SU-DHL-6 (cell line): ENCODE measurements around the gene TRIM7.

Source experiments
- H2AFZ ChIP-seq: fragments of 200-600 bp; sonication (generic); 2 replicates; pipeline ENCODE4 v1.6.1; 2014; ENCODE audit warnings: low read depth, mild to moderate bottlenecking, moderate library complexity, mixed read lengths, antibody characterized with exemption, low read length; ENCODE audit not compliant: severe bottlenecking
- H3F3A ChIP-seq: fragments of 200-600 bp; shearing (Covaris generic); 2 replicates; pipeline ENCODE4 v1.6.0; 2016; ENCODE audit warnings: antibody characterized with exemption, mild to moderate bottlenecking; ENCODE audit not compliant: insufficient read depth
- H3K27ac ChIP-seq: fragments of 200-600 bp; sonication (generic); 2 replicates; pipeline ENCODE4 v1.5.1; 2016; ENCODE audit warnings: low read depth, mild to moderate bottlenecking, low read length, moderate library complexity, mixed read lengths
- H3K27me3 ChIP-seq: fragments of 200-600 bp; sonication (generic), shearing (Covaris generic); 2 replicates; pipeline ENCODE4 v1.6.0; 2014; ENCODE audit warnings: mild to moderate bottlenecking, low read length
- H3K36me3 ChIP-seq: fragments of 200-600 bp; sonication (generic); 2 replicates; pipeline ENCODE4 v1.6.1; 2014; ENCODE audit warnings: mild to moderate bottlenecking, low read length, mixed read lengths
- H3K4me2 ChIP-seq: fragments of 300-600, 200-600 bp; shearing (Covaris generic), sonication (generic); 2 replicates; pipeline ENCODE4 v1.6.0; 2014; ENCODE audit warnings: low read length, low read depth, mild to moderate bottlenecking; ENCODE audit not compliant: poor library complexity, severe bottlenecking
- H3K4me3 ChIP-seq: fragments of 200-600 bp; sonication (generic); 2 replicates; pipeline ENCODE4 v1.5.1; 2014; ENCODE audit warnings: antibody characterized with exemption, low read length, mild to moderate bottlenecking, mixed read lengths; ENCODE audit not compliant: insufficient read depth, poor library complexity, severe bottlenecking
- H3K79me2 ChIP-seq: fragments of 200-600 bp; sonication (generic); 2 replicates; pipeline ENCODE4 v1.6.1; 2014; ENCODE audit warnings: mild to moderate bottlenecking, low read length, moderate library complexity; ENCODE audit not compliant: insufficient read depth
- H3K9ac ChIP-seq: fragments of 200-600 bp; sonication (generic); 2 replicates; pipeline ENCODE4 v1.7.0; 2014; ENCODE audit warnings: mild to moderate bottlenecking, low read length
- H3K9me2 ChIP-seq: fragments of 200-600 bp; sonication (generic); replicated peaks from 2 replicates; pipeline ENCODE4 v1.6.1; 2014; ENCODE audit warnings: low read length; ENCODE audit not compliant: insufficient read depth
- H3K9me3 ChIP-seq: fragments of 200-600 bp; sonication (generic); 2 replicates; pipeline ENCODE4 v1.6.1; 2014; ENCODE audit warnings: low read length, mixed read lengths; ENCODE audit not compliant: insufficient read depth
- H4K20me1 ChIP-seq: fragments of 200-600 bp; sonication (generic); 2 replicates; pipeline ENCODE4 v1.6.1; 2014; ENCODE audit warnings: low read depth, mild to moderate bottlenecking, antibody characterized with exemption, low read length, moderate library complexity, mixed read lengths
- EZH2phosphoT487 ChIP-seq: fragments of 200-600 bp; sonication (generic), shearing (Covaris generic); conservative IDR thresholded peaks from 2 replicates; pipeline ENCODE4 v1.6.1; 2018; ENCODE audit warnings: mild to moderate bottlenecking, antibody characterized with exemption, low read length, moderate library complexity, mixed read lengths
- TF ChIP-seq, protein P1 (sequence below): fragments of 200-600 bp; sonication (generic); IDR thresholded peaks from one replicate; pipeline ENCODE4 v1.5.1; 2017; ENCODE audit warnings: antibody characterized with exemption, mild to moderate bottlenecking, low read length, moderate library complexity; ENCODE audit not compliant: insufficient read depth, poor library complexity, severe bottlenecking

TRIM7 gene

GRCh38 chr5:181233801-181234454, 28.9 kb upstream of the TRIM7 start:
- H3K9ac ChIP-seq: no peak overlapping the region
- H3K36me3 ChIP-seq: peaks cover 23% of the 10 kb centered on the region
- no peak overlapping the region for H3K4me3 ChIP-seq
- H3K4me2 ChIP-seq: no peak overlapping the region
- TF ChIP-seq EZH2phosphoT487: no peak
- TF ChIP-seq, protein P1, sequence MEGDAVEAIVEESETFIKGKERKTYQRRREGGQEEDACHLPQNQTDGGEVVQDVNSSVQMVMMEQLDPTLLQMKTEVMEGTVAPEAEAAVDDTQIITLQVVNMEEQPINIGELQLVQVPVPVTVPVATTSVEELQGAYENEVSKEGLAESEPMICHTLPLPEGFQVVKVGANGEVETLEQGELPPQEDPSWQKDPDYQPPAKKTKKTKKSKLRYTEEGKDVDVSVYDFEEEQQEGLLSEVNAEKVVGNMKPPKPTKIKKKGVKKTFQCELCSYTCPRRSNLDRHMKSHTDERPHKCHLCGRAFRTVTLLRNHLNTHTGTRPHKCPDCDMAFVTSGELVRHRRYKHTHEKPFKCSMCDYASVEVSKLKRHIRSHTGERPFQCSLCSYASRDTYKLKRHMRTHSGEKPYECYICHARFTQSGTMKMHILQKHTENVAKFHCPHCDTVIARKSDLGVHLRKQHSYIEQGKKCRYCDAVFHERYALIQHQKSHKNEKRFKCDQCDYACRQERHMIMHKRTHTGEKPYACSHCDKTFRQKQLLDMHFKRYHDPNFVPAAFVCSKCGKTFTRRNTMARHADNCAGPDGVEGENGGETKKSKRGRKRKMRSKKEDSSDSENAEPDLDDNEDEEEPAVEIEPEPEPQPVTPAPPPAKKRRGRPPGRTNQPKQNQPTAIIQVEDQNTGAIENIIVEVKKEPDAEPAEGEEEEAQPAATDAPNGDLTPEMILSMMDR: no peak
- H3K27ac ChIP-seq: no peak overlapping the region
- H3K9me3 ChIP-seq: no peaks in the 10 kb centered on the region
- H3F3A ChIP-seq: peaks cover 60% of the 10 kb centered on the region
- H3K79me2 ChIP-seq: 0 out of 2 replicates have a peak, but pooled peaks cover 9% of the 10 kb centered on the region
- H2AFZ ChIP-seq: no peak overlapping the region
- no peaks in the 10 kb centered on the region for H3K27me3 ChIP-seq
- H4K20me1 ChIP-seq: peaks cover 11% of the 10 kb centered on the region; the same call in 1 of the 2 replicates
- H3K9me2 ChIP-seq: no peaks in the 10 kb centered on the region

DNA sequence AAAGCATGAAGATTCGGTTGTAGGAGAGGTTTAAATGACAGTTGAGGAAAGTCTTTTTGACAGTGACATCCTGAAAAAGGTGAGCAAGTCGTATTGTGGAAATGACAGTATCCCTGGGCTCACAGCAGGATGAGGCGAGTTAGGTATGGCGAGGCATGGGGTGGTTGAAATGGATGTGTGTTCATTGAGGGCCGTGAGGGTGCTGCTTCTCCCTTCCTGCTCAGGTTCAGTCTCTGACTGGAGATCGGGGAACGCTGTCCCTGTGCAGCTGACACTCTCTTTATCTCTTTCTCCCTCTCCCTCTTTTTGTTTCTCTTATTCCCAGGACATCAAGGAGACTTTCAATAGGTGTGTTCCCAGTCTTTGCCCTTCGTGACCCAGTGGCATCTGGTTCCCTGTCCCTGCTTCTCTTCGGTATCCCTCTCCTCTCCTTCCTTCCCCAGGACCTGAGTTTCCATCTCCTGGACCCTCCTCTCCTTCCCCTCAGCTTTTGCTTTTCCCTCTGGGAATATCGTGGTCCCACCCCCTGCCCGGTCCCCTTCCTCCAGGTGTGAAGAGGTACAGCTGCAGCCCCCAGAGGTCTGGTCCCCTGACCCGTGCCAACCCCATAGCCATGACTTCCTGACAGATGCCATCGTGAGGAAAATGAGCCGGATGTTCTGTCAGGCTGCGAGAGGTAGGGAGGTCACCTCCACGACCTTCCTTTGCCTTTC, 28.2 kb upstream of the TRIM7 start:
- TF ChIP-seq EZH2phosphoT487: no peak
- TF ChIP-seq, protein P1: no peak
- no peaks in the 10 kb centered on the region for H3K27me3 ChIP-seq
- H2AFZ ChIP-seq: no peak overlapping the region
- 0 out of 2 replicates have a peak, but pooled peaks cover 6% of the 10 kb centered on the region for H3K79me2 ChIP-seq
- H3K9me2 ChIP-seq: no peaks in the 10 kb centered on the region
- H3F3A ChIP-seq: peaks cover 54% of the 10 kb centered on the region
- H3K4me3 ChIP-seq: no peak overlapping the region
- H3K4me2 ChIP-seq: no peak overlapping the region
- no peaks in the 10 kb centered on the region for H3K9me3 ChIP-seq
- H3K27ac ChIP-seq: no peak overlapping the region
- peaks cover 17% of the 10 kb centered on the region for H3K36me3 ChIP-seq
- H3K9ac ChIP-seq: no peak overlapping the region
- peaks cover 7% of the 10 kb centered on the region; the same call in 1 of the 2 replicates for H4K20me1 ChIP-seq

DNA sequence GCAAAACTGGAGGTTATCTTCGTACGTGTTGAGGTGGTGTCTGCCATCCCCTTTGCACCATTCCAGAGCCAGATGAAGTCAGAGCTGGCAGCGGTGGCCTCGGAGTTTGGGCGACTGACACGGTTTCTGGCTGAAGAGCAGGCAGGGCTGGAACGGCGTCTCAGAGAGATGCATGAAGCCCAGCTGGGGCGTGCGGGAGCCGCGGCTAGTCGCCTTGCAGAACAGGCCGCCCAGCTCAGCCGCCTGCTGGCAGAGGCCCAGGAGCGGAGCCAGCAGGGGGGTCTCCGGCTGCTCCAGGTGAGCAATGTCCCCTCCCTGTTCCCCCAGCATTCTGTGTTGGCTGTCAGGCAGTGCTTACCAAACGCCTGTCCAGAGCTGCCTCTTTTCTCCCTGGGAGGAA, 27.6 kb upstream of the TRIM7 start:
- peaks cover 47% of the 10 kb centered on the region for H3F3A ChIP-seq
- H2AFZ ChIP-seq: no peak overlapping the region
- no peak overlapping the region for H3K9ac ChIP-seq
- H3K4me3 ChIP-seq: no peak overlapping the region
- peaks cover under 1% of the 10 kb centered on the region; the same call in 1 of the 2 replicates for H4K20me1 ChIP-seq
- no peaks in the 10 kb centered on the region for H3K27me3 ChIP-seq
- no peak overlapping the region for H3K27ac ChIP-seq
- no peaks in the 10 kb centered on the region for H3K9me2 ChIP-seq
- no peak overlapping the region for H3K4me2 ChIP-seq
- 0 out of 2 replicates have a peak, but pooled peaks cover 6% of the 10 kb centered on the region for H3K79me2 ChIP-seq
- TF ChIP-seq, protein P1: no peak
- no peak for TF ChIP-seq EZH2phosphoT487
- H3K9me3 ChIP-seq: no peaks in the 10 kb centered on the region
- H3K36me3 ChIP-seq: peaks cover 10% of the 10 kb centered on the region
